CD14-positive monocyte (primary cell): ENCODE measurements around the gene RFX3. TPM values are rescaled to one million over a fixed set of nuclear protein-coding genes. Genes with fewer than 3 reads are reported as not detected.

Source experiments
- DNase-seq, 3 donors: peaks; one replicate each; pipeline ENCODE4 v3.0.0-alpha.2; 2011 to 2022
- H2AFZ ChIP-seq: 2 replicates; pipeline ENCODE4 v1.6.0; 2012; ENCODE audit warnings: mild to moderate bottlenecking, low read depth, low read length, inconsistent platforms; ENCODE audit not compliant: insufficient read depth, poor library complexity, severe bottlenecking
- H3K27ac ChIP-seq, 2 donors: 1 replicate in 1 of 2; 2 replicates in 1 of 2; pipeline ENCODE4 v1.5.1; 2012 to 2013; ENCODE audit warnings: low read length in 2 of 2, control low read depth in 1 of 2, inconsistent platforms in 1 of 2, low read depth in 1 of 2, mild to moderate bottlenecking in 1 of 2
- H3K27me3 ChIP-seq, 2 donors: one replicate each; pipeline versions ENCODE4 v1.6.0 to v1.6.1; 2011 to 2013; ENCODE audit warnings: low read length in 2 of 2; ENCODE audit not compliant: control insufficient read depth in 2 of 2, insufficient read depth in 2 of 2
- H3K36me3 ChIP-seq, 2 donors: replicated peaks in 1 of 2; 1 replicate in 1 of 2; 2 replicates in 1 of 2; pipeline versions ENCODE4 v1.5.1 to v1.6.1; 2012 to 2013; ENCODE audit warnings: low read length in 2 of 2, control low read depth in 1 of 2, inconsistent platforms in 1 of 2, mild to moderate bottlenecking in 1 of 2; ENCODE audit not compliant: insufficient read depth in 2 of 2, control insufficient read depth in 1 of 2
- H3K4me1 ChIP-seq, 2 donors: 1 replicate in 1 of 2; 2 replicates in 1 of 2; pipeline versions ENCODE4 v1.5.1 to v1.6.1; 2012 to 2013; ENCODE audit warnings: low read length in 2 of 2, control low read depth in 1 of 2, inconsistent platforms in 1 of 2, mild to moderate bottlenecking in 1 of 2, moderate library complexity in 1 of 2; ENCODE audit not compliant: insufficient read depth in 2 of 2, control insufficient read depth in 1 of 2
- H3K4me2 ChIP-seq: replicated peaks from 2 replicates; pipeline ENCODE3; 2012; ENCODE audit warnings: low read length, moderate library complexity, mild to moderate bottlenecking; ENCODE audit not compliant: poor library complexity, severe bottlenecking; ENCODE audit errors: extremely low read depth
- H3K4me3 ChIP-seq, 3 experiments: fragments of 200-600 bp in 1 of 3; sonication (generic) in 1 of 3; replicated peaks in 1 of 3; 1 replicate in 2 of 3; 2 replicates in 1 of 3; pipeline ENCODE4 v1.5.1; 2011 to 2013; ENCODE audit warnings: low read length in 3 of 3, mild to moderate bottlenecking in 3 of 3, control low read depth in 2 of 3, low read depth in 2 of 3, inconsistent platforms in 1 of 3, moderate library complexity in 1 of 3
- H3K79me2 ChIP-seq: 2 replicates; pipeline ENCODE4 v1.6.0; 2012; ENCODE audit warnings: mild to moderate bottlenecking, control low read depth, inconsistent platforms, low read length, moderate library complexity; ENCODE audit not compliant: insufficient read depth
- H3K9ac ChIP-seq: 2 replicates; pipeline ENCODE4 v1.6.0; 2017; ENCODE audit warnings: low read length, mild to moderate bottlenecking; ENCODE audit not compliant: insufficient read depth, poor library complexity, severe bottlenecking
- H3K9me3 ChIP-seq, 2 donors: replicated peaks in 1 of 2; 1 replicate in 1 of 2; 2 replicates in 1 of 2; pipeline versions ENCODE4 v1.5.1 to v1.6.1; 2012 to 2013; ENCODE audit warnings: low read length in 2 of 2, control low read depth in 1 of 2; ENCODE audit not compliant: control insufficient read depth in 1 of 2, insufficient read depth in 1 of 2
- H4K20me1 ChIP-seq: 2 replicates; pipeline ENCODE4 v1.6.0; 2012; ENCODE audit warnings: mild to moderate bottlenecking, low read length, control low read depth, moderate library complexity; ENCODE audit not compliant: insufficient read depth
- H3K27ac Mint-ChIP-seq, 7 donors: one replicate each; pipeline ENCODE4 v1.8.0; 2020; ENCODE audit warnings: mild to moderate bottlenecking in 7 of 7, mixed read lengths in 7 of 7, moderate library complexity in 6 of 7, inconsistent platforms in 2 of 7
- H3K27me3 Mint-ChIP-seq, 3 donors: one replicate each; pipeline ENCODE4 v1.8.0; 2021 to 2022; ENCODE audit warnings: low read depth in 3 of 3, mild to moderate bottlenecking in 3 of 3, mixed read lengths in 3 of 3, moderate library complexity in 3 of 3, inconsistent platforms in 1 of 3
- H3K36me3 Mint-ChIP-seq, 2 donors: one replicate each; pipeline ENCODE4 v1.8.0; 2020; ENCODE audit warnings: mixed read lengths in 2 of 2, inconsistent platforms in 1 of 2, mild to moderate bottlenecking in 1 of 2
- H3K4me1 Mint-ChIP-seq: one replicate; pipeline ENCODE4 v1.8.0; 2020; ENCODE audit warnings: mild to moderate bottlenecking, mixed read lengths
- H3K4me3 Mint-ChIP-seq, 2 donors: one replicate each; pipeline ENCODE4 v1.8.0; 2020; ENCODE audit warnings: mild to moderate bottlenecking in 2 of 2, mixed read lengths in 2 of 2, moderate library complexity in 1 of 2
- H3K9me3 Mint-ChIP-seq, 7 donors: one replicate each; pipeline ENCODE4 v1.8.0; 2020 to 2022; ENCODE audit warnings: mixed read lengths in 7 of 7, mild to moderate bottlenecking in 6 of 7, moderate library complexity in 6 of 7, inconsistent platforms in 2 of 7
- WGBS: methylation state at CpG from one replicate; pipeline ENCODE4 v1.1.5; 2013; ENCODE audit warnings: missing lambda C conversion rate; ENCODE audit not compliant: insufficient coverage; 5-methylcytosine and 5-hydroxymethylcytosine counted together
- intact Hi-C, 2 donors: fragments of 100-400 bp; cut with micrococcal nuclease; formaldehyde crosslinking; loops; one replicate each; pipeline versions ENCODE4 v1.15.0 to v1.15.1; 2023
- polyA plus RNA-seq, 3 donors: library from polyadenylated mRNA; depleted of rRNA in 1 of 3; unstranded in 2 of 3; stranded (reverse) in 1 of 3; fragments of 300-500 nt in 2 of 3; fragments of >200 nt in 1 of 3; fragmentation: Illumina TruSeq in 2 of 3; gene quantifications; 1 replicate in 2 of 3; 2 replicates in 1 of 3; pipeline ENCODE4 v1.2.3, GENCODE V29; 2012 to 2021
- TF ChIP-seq, protein P1 (sequence below): fragments of 200-600 bp; IDR thresholded peaks from one replicate; pipeline ENCODE4 v1.8.0; 2022; ENCODE audit warnings: antibody characterized with exemption, mild to moderate bottlenecking

The RFX3 gene
- polyA plus RNA-seq, 3 donors: 1.7 to 5.2 (median 3.2) TPM

GRCh38 chr9:3282365-3282764 is 243.4 kb downstream of the RFX3 start:
- no peak overlapping the region for H3K4me2 ChIP-seq
- H4K20me1 ChIP-seq: no peaks in the 10 kb centered on the region
- TF ChIP-seq, protein P1, sequence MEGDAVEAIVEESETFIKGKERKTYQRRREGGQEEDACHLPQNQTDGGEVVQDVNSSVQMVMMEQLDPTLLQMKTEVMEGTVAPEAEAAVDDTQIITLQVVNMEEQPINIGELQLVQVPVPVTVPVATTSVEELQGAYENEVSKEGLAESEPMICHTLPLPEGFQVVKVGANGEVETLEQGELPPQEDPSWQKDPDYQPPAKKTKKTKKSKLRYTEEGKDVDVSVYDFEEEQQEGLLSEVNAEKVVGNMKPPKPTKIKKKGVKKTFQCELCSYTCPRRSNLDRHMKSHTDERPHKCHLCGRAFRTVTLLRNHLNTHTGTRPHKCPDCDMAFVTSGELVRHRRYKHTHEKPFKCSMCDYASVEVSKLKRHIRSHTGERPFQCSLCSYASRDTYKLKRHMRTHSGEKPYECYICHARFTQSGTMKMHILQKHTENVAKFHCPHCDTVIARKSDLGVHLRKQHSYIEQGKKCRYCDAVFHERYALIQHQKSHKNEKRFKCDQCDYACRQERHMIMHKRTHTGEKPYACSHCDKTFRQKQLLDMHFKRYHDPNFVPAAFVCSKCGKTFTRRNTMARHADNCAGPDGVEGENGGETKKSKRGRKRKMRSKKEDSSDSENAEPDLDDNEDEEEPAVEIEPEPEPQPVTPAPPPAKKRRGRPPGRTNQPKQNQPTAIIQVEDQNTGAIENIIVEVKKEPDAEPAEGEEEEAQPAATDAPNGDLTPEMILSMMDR: no peak
- no peaks in the 10 kb centered on the region for H3K79me2 ChIP-seq
- Mint-ChIP-seq H3K4me1 (peaks cover 20% of the 10 kb centered on the region), H3K4me3 (no peak overlapping the region), H3K36me3 (peaks cover 14 to 23% of the 10 kb centered on the region in 2 donors), H3K27ac (no peak overlapping the region), H3K27me3 (no peaks in the 10 kb centered on the region), H3K9me3 (peaks cover 0 to 9% (median 3%) of the 10 kb centered on the region in 7 donors)
- no peak overlapping the region for H3K27ac ChIP-seq
- H3K9ac ChIP-seq: no peak overlapping the region
- H3K9me3 ChIP-seq: no peaks in the 10 kb centered on the region
- intact Hi-C loops: no loop called here
- no peak overlapping the region for H2AFZ ChIP-seq
- H3K4me1 ChIP-seq: peaks cover 11 to 18% of the 10 kb centered on the region in 2 donors
- no CpG with 5 or more reads among the region's 3 CpGs for WGBS
- no peaks in the 10 kb centered on the region for H3K27me3 ChIP-seq
- H3K4me3 ChIP-seq: no peak overlapping the region
- no peak for DNase-seq
- no peaks in the 10 kb centered on the region for H3K36me3 ChIP-seq

DNA sequence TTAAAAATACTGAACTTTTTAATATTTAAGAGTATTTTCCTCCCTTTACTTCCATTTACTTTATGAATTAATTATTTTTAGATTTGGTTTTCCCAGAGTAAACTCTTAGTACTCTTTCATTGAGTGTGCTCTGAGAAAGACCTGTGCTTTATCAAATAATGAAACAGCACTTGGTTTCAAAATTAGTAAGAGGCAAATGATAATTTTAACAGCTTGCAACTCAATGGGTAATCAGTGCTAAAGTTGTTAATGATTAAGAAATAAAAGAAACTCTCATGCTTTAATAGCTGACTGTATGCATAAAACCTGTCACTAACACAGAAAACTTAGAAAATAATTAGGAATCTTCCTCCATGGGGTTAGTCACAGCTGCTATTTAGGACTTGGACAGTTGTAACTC is 244.4 kb downstream of the RFX3 start:
- H3K4me1 ChIP-seq: peaks cover 3 to 13% of the 10 kb centered on the region in 2 donors
- Mint-ChIP-seq H3K27me3 (no peaks in the 10 kb centered on the region), H3K36me3 (peaks cover 7 to 17% of the 10 kb centered on the region in 2 donors), H3K9me3 (peaks cover 0 to 2% (median 0%) of the 10 kb centered on the region in 7 donors), H3K4me1 (peaks cover 13% of the 10 kb centered on the region), H3K27ac (no peak overlapping the region), H3K4me3 (no peak overlapping the region)
- H3K4me3 ChIP-seq: no peak overlapping the region
- H3K36me3 ChIP-seq: no peaks in the 10 kb centered on the region
- H3K9me3 ChIP-seq: no peaks in the 10 kb centered on the region
- no peak overlapping the region for H3K27ac ChIP-seq
- H3K4me2 ChIP-seq: no peak overlapping the region
- no peak for DNase-seq
- H2AFZ ChIP-seq: no peak overlapping the region
- H3K79me2 ChIP-seq: no peaks in the 10 kb centered on the region
- H4K20me1 ChIP-seq: no peaks in the 10 kb centered on the region
- intact Hi-C loops: no loop called here
- no peak overlapping the region for H3K9ac ChIP-seq
- TF ChIP-seq, protein P1: no peak
- no peaks in the 10 kb centered on the region for H3K27me3 ChIP-seq
